ENCODE data around the gene DLG1.

Gene DLG1

DNA sequence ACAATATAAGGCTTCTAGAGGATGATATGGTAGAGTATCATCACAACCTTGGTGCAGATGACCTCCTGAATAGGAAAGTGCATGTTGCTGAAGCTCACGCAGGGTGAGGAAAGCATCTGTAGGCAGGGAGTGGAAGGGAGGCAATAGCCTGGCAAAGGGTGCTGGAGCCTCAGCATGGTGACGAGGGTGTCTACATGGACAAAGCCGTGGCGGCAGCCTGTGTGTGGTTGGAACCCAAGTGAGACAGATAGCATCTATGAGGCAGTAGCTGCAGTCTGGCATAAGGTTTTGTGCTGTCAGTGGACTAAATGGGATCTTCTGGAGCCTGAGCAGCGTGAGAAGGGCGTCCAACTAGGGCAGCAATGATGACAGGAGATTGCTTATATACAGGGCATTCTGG is 132.5 kb downstream of the DLG1 start:
- FAIRE-seq (no peak), DNase-seq (ENCODE audit: insufficient read length, low spot score) (no peak)
- no peak for TF ChIP-seq POLR2A (IDR thresholded peaks at IDR 0.05; ENCODE audit: low read depth, low read length)

DNA sequence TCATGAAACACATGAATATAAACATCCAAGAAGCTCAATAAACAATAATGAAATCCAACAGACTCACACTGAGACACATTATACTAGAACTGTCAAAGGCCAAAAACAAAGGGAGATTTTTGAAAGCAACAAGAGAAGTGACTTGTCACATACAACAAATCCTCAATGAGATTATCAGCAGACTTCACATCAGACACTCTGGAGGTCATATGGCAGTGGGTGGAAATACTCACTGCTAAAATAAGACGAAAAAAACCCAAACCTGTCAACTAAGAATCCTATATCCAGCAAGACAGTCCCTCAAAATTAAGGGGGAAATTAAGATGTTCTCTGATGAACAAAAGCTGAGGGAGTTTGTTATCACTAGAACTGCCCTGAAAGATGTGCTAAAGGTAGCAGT is 143.4 kb downstream of the DLG1 start:
- no peak for DNase-seq (ENCODE audit: insufficient read length, low spot score)
- peak; percentile 90 for FAIRE-seq
- TF ChIP-seq POLR2A (IDR thresholded peaks at IDR 0.05; ENCODE audit: low read depth, low read length): no peak

- FAIRE-seq: peak; percentile 99
- TF ChIP-seq POLR2A (IDR thresholded peaks at IDR 0.05; ENCODE audit: low read depth, low read length): no peak
- no peak for DNase-seq (ENCODE audit: insufficient read length, low spot score)
Measured at GRCh38 chr3:197151580-197151979, 146.8 kb downstream of the DLG1 start.

DNA sequence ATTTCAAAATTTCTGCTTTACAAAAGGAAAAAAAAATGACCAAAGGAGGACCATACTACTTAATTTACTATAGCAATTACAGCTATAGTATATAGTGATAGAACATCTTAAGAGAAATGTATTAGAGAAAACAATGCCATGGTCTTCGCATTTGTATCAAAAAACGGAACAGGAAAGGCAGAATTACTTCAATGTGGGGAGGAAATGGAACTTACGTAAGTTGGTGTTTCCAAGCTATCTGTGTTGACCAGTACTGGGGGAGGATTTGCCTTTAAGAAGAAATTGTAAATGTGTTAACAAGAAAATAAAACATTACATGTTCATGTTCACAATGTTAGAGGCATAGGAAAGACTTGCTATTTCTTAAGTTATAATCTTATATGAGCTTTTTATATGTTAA is 148.9 kb downstream of the DLG1 start:
- FAIRE-seq (peak; percentile 75), DNase-seq (ENCODE audit: insufficient read length, low spot score) (no peak)
- TF ChIP-seq POLR2A (IDR thresholded peaks at IDR 0.05; ENCODE audit: low read depth, low read length): no peak

DNA sequence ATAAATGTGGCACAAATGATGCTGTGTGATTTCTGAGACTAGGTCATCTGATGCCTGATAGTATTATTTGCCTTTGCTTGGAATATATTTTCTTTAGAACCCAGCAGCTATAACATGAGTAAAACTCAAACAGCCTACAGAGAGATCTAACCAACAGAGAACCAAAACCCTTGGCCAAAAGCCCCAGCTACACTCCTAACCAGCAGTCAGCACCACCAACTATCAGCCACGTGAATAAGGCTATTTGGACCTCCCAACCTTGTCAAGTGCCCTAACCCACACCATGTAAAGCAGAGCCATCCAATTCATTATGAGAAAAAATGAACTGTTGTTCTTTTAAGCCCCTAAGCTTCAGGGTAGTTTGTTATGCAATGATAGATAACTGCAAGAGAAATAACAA is 154.2 kb downstream of the DLG1 start:
- no peak for TF ChIP-seq POLR2A (IDR thresholded peaks at IDR 0.05; ENCODE audit: low read depth, low read length)
- FAIRE-seq: peak; percentile 57
- no peak for DNase-seq (ENCODE audit: insufficient read length, low spot score)

GRCh38 chr3:197139586-197139985 is 158.8 kb downstream of the DLG1 start:
- FAIRE-seq (peak; percentile 80), DNase-seq (ENCODE audit: insufficient read length, low spot score) (no peak)
- TF ChIP-seq POLR2A (IDR thresholded peaks at IDR 0.05; ENCODE audit: low read depth, low read length): no peak

- FAIRE-seq (no peak), DNase-seq (ENCODE audit: insufficient read length, low spot score) (no peak)
- TF ChIP-seq POLR2A (IDR thresholded peaks at IDR 0.05; ENCODE audit: low read depth, low read length): no peak
Measured at GRCh38 chr3:197137751-197138150, 160.7 kb downstream of the DLG1 start.

GRCh38 chr3:197136744-197137143 is 161.7 kb downstream of the DLG1 start:
- DNase-seq (ENCODE audit: insufficient read length, low spot score) (no peak), FAIRE-seq (no peak)
- no peak for TF ChIP-seq POLR2A (IDR thresholded peaks at IDR 0.05; ENCODE audit: low read depth, low read length)

DNA sequence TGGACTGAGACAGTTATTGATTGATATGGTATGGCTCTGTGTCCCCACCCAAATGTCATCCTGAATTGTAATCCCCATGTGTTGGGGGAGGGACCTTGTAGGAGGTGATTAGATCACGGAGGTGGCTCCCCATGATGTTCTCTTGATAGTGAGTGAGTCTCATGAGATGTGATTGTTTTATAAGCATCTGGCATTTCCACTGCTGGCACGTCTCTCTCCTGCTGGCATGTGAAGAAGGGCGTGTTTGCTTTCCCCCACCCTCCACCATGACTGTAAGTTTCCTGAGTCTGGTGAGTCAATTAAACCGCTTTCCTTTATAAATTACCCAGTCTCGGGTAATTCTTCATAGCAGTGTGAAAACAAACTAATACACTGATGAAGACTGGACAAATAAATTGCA is 163.2 kb downstream of the DLG1 start:
- DNase-seq (ENCODE audit: insufficient read length, low spot score) (no peak), FAIRE-seq (peak; percentile 85)
- no peak for TF ChIP-seq POLR2A (IDR thresholded peaks at IDR 0.05; ENCODE audit: low read depth, low read length)

DNA sequence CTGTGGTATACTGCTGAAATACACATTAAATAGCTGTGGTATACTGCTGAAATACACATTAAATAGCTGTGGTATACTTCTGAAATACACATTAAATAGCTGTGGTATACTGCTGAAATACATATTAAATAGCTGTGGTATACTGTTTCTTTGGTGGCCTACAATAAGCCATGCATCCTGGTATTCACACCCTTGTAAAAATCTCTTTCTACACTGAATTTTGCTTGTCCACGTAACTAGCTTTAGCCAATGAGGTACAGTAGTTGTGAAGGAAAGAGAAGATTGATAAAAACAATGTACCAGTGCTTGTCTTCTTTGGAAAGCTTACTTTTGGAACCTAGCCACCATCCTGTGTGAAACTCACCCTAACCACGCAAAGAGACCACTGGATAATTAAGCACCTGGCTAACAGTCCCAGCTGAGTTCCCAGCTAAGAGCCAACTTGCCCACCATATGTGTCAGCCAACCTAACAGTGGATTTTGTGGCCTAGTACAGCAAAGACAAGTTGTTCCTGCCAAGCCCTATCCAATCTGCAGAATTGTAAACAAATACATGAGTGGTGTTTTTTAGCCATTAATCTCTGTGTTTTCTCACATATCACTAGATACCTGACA is 165.4 kb downstream of the DLG1 start:
- DNase-seq (ENCODE audit: insufficient read length, low spot score) (no peak), FAIRE-seq (peak; percentile 23)
- TF ChIP-seq POLR2A (IDR thresholded peaks at IDR 0.05; ENCODE audit: low read depth, low read length): no peak

DNA sequence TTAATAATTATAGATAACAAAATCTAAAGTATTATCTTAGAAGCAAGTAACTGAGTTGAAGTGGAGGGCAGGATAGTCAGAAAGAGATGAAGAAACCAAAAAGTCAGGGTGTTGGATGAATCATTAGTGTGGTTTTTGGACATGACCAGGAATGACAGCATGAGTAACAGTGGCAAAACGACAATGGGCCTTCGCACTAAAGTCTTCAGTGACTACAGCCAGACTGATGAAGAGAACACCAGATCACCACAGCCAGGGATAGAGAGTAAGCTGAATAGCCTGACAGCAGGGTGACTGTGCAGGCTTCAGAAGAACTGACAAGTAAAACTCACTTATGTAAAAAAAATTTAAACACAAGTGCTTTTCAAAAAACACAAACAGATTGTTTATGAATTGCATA is 172.8 kb downstream of the DLG1 start:
- no peak for TF ChIP-seq POLR2A (IDR thresholded peaks at IDR 0.05; ENCODE audit: low read depth, low read length)
- FAIRE-seq: peak; percentile 98
- DNase-seq (ENCODE audit: insufficient read length, low spot score): peak; percentile 11

DNA sequence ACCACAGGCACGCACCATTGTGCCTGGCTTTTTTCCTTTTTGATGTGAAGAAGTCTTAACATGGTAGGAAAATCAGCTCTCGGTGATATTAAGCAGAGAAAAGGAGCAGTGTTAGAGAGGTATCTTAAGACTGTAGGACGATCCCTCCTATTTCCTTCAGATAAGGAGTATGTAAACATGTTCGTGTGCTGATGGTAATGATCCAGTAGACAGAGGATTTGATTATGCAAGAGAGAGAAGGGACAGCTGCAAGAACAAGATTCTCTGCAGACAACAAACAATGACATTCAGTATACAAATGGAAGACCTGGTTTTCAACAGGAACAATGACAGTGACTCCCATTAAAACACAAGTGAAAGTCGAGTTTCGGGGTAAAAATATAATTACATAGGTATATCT is 173.7 kb downstream of the DLG1 start:
- DNase-seq (ENCODE audit: insufficient read length, low spot score) (no peak), FAIRE-seq (no peak)
- TF ChIP-seq POLR2A (IDR thresholded peaks at IDR 0.05; ENCODE audit: low read depth, low read length): no peak

GRCh38 chr3:197122394-197122793 is 176.0 kb downstream of the DLG1 start:
- no peak for FAIRE-seq
- TF ChIP-seq POLR2A (IDR thresholded peaks at IDR 0.05; ENCODE audit: low read depth, low read length): no peak
- no peak for DNase-seq (ENCODE audit: insufficient read length, low spot score)

- FAIRE-seq (peak; percentile 92), DNase-seq (ENCODE audit: insufficient read length, low spot score) (no peak)
- TF ChIP-seq POLR2A (IDR thresholded peaks at IDR 0.05; ENCODE audit: low read depth, low read length): no peak
Measured at GRCh38 chr3:197117114-197117513, 181.3 kb downstream of the DLG1 start.

GRCh38 chr3:197114007-197114406 is 184.4 kb downstream of the DLG1 start:
- FAIRE-seq: peak; percentile 65
- TF ChIP-seq POLR2A (IDR thresholded peaks at IDR 0.05; ENCODE audit: low read depth, low read length): no peak
- DNase-seq (ENCODE audit: insufficient read length, low spot score): no peak

GRCh38 chr3:197111685-197112084 is 186.7 kb downstream of the DLG1 start:
- TF ChIP-seq POLR2A (IDR thresholded peaks at IDR 0.05; ENCODE audit: low read depth, low read length): no peak
- peak; percentile 79 for FAIRE-seq
- no peak for DNase-seq (ENCODE audit: insufficient read length, low spot score)

All from H54 (cell line).